Caco-2 (cell line): ENCODE data around the gene CLASRP. TPM values are rescaled to one million over a fixed set of nuclear protein-coding genes. Genes with fewer than 3 reads are reported as not detected.

Source experiments
- BruUV-seq: library from RNA; stranded (reverse); fragments of 400-500 nt; replicated peaks from 2 replicates; lab custom pipeline; 2021; lab: Mats Ljungman, UMichigan
- CTCF ChIA-PET: fragments of 300-600 bp; sonication (Branson Sonifier 250); formaldehyde crosslinking; loops from one replicate; lab custom pipeline; 2022; ENCODE audit warnings: antibody characterized with exemption; lab: Charles Lee
- POLR2A ChIA-PET: fragments of 300-600 bp; sonication (Branson Sonifier 250); formaldehyde crosslinking; loops from one replicate; lab custom pipeline; 2022; ENCODE audit warnings: antibody characterized with exemption; lab: Charles Lee
- DNase-seq, 2 experiments: peaks; one replicate each; pipeline versions ENCODE4 v3.0.0 to v3.0.0-alpha.2; 2020 to 2022
- H3K27me3 ChIP-seq: replicated peaks from 2 replicates; pipeline ENCODE4 v1.6.0; 2011; ENCODE audit warnings: low read length; ENCODE audit not compliant: control insufficient read depth, insufficient read depth
- H3K36me3 ChIP-seq: 2 replicates; pipeline ENCODE4 v1.5.1; 2011; ENCODE audit warnings: low read length; ENCODE audit not compliant: control insufficient read depth, insufficient read depth
- H3K4me1 ChIP-seq: fragments of 250-450 bp; sonication (Bioruptor Pico); 2 replicates; pipeline ENCODE4 v1.5.1; 2020; ENCODE audit warnings: mild to moderate bottlenecking
- H3K4me3 ChIP-seq: 2 replicates; pipeline ENCODE4 v1.5.1; 2011; ENCODE audit warnings: low read depth, mild to moderate bottlenecking, control low read depth, low read length
- H3K9me3 ChIP-seq: fragments of 250-450 bp; sonication (Bioruptor Pico); 2 replicates; pipeline ENCODE4 v1.5.1; 2020; ENCODE audit warnings: mild to moderate bottlenecking, moderate library complexity
- H3K27ac Mint-ChIP-seq: one replicate; pipeline ENCODE4 v1.8.0; 2022; ENCODE audit warnings: mixed read lengths; ENCODE audit not compliant: unreplicated experiment
- H3K27me3 Mint-ChIP-seq: one replicate; pipeline ENCODE4 v1.8.0; 2022; ENCODE audit warnings: mixed read lengths; ENCODE audit not compliant: insufficient read depth, unreplicated experiment
- H3K36me3 Mint-ChIP-seq: one replicate; pipeline ENCODE4 v1.8.0; 2022; ENCODE audit warnings: mild to moderate bottlenecking, mixed read lengths; ENCODE audit not compliant: insufficient read depth, unreplicated experiment
- H3K4me1 Mint-ChIP-seq: one replicate; pipeline ENCODE4 v1.8.0; 2022; ENCODE audit warnings: low read depth, mixed read lengths; ENCODE audit not compliant: unreplicated experiment
- H3K4me3 Mint-ChIP-seq: one replicate; pipeline ENCODE4 v1.8.0; 2022; ENCODE audit warnings: mild to moderate bottlenecking, moderate library complexity, mixed read lengths; ENCODE audit not compliant: unreplicated experiment
- H3K9me3 Mint-ChIP-seq: one replicate; pipeline ENCODE4 v1.8.0; 2022; ENCODE audit warnings: mixed read lengths; ENCODE audit not compliant: unreplicated experiment
- intact Hi-C: fragments of 100-400 bp; cut with micrococcal nuclease; formaldehyde crosslinking; loops from one replicate; pipeline ENCODE4 v1.10.0; 2022; ENCODE audit not compliant: unreplicated experiment
- total RNA-seq: library from RNA; stranded (reverse); gene quantifications from 2 replicates; pipeline ENCODE4 v1.2.3, GENCODE V29; 2022
- TF ChIP-seq, protein P1 (sequence below), 2 experiments: fragments of 200-600 bp in 1 of 2; IDR thresholded peaks; 1 replicate in 1 of 2; 2 replicates in 1 of 2; pipeline versions ENCODE4 v1.5.1 to v1.8.0; 2011 to 2022; ENCODE audit warnings: antibody characterized with exemption in 1 of 2, control low read depth in 1 of 2, inconsistent platforms in 1 of 2, low read depth in 1 of 2, low read length in 1 of 2, mild to moderate bottlenecking in 1 of 2, moderate library complexity in 1 of 2; ENCODE audit not compliant: insufficient read depth in 1 of 2, severe bottlenecking in 1 of 2, unreplicated experiment in 1 of 2

Gene CLASRP
- total RNA-seq, 1 experiment from 2014 or later, result 104 TPM

DNA sequence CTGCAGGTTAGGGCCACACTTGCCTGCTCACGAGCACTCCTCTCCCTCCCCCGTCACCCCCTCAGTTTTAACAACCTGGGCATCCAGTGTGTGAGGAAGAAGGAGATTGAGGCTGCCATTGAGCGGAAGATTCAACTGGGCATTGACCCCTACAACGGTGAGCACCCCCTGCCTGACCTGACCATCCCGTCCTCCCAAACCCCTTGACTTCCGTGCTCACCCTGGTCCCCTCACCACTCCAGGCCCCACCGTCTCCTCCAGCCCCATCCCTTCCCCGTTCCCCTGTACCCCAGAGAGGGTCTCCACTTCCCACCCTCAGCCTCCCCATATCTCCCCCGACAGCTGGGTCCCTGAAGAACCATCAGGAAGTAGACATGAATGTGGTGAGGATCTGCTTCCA is 13.6 kb upstream of the CLASRP start:
- TF ChIP-seq, protein P1, sequence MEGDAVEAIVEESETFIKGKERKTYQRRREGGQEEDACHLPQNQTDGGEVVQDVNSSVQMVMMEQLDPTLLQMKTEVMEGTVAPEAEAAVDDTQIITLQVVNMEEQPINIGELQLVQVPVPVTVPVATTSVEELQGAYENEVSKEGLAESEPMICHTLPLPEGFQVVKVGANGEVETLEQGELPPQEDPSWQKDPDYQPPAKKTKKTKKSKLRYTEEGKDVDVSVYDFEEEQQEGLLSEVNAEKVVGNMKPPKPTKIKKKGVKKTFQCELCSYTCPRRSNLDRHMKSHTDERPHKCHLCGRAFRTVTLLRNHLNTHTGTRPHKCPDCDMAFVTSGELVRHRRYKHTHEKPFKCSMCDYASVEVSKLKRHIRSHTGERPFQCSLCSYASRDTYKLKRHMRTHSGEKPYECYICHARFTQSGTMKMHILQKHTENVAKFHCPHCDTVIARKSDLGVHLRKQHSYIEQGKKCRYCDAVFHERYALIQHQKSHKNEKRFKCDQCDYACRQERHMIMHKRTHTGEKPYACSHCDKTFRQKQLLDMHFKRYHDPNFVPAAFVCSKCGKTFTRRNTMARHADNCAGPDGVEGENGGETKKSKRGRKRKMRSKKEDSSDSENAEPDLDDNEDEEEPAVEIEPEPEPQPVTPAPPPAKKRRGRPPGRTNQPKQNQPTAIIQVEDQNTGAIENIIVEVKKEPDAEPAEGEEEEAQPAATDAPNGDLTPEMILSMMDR (IDR thresholded peaks at IDR 0.05; ENCODE audit: insufficient read depth in 1 of 2, low read depth in 1 of 2, low read length in 1 of 2, severe bottlenecking in 1 of 2, unreplicated experiment in 1 of 2), result no peak
- no TSS peak for BruUV-seq

GRCh38 chr19:45027371-45027770 is 11.5 kb upstream of the CLASRP start:
- Mint-ChIP-seq H3K36me3 (peaks cover 21% of the 10 kb centered on the region), H3K4me1 (no peaks in the 10 kb centered on the region), H3K9me3 (no peaks in the 10 kb centered on the region), H3K4me3 (no peak overlapping the region), H3K27ac (no peak overlapping the region), H3K27me3 (no peaks in the 10 kb centered on the region)
- Histone ChIP-seq H3K27me3 (no peaks in the 10 kb centered on the region), H3K36me3 (no peaks in the 10 kb centered on the region; the same call in 1 of the 2 replicates), H3K9me3 (no peaks in the 10 kb centered on the region), H3K4me3 (no peak overlapping the region), H3K4me1 (no peaks in the 10 kb centered on the region)
- BruUV-seq, result no TSS peak
- TF ChIP-seq, protein P1 (IDR thresholded peaks at IDR 0.05; ENCODE audit: insufficient read depth in 1 of 2, low read depth in 1 of 2, low read length in 1 of 2, severe bottlenecking in 1 of 2, unreplicated experiment in 1 of 2), result no peak
- POLR2A ChIA-PET, result interaction anchor here (0.5 to 1.1 kb wide), 2 partner anchors 11 to 148 kb away, joined by 5 to 6 read pairs; partner anchors contain the start of gene CLASRP
- CTCF ChIA-PET, result no interaction called here
- intact Hi-C loops, result no loop called here
- no peak for DNase-seq

More for the DNA sequence above, 13.6 kb upstream of the CLASRP start:
- Mint-ChIP-seq H3K27me3 (no peaks in the 10 kb centered on the region), H3K36me3 (peaks cover 16% of the 10 kb centered on the region), H3K4me3 (no peak overlapping the region), H3K9me3 (no peaks in the 10 kb centered on the region), H3K27ac (no peak overlapping the region), H3K4me1 (no peaks in the 10 kb centered on the region)
- DNase-seq, result no peak
- ChIA-PET CTCF (no interaction called here), POLR2A (no interaction called here)
- no peaks in the 10 kb centered on the region for H3K4me1 ChIP-seq
- H3K9me3 ChIP-seq, result no peaks in the 10 kb centered on the region
- H3K27me3 ChIP-seq, result no peaks in the 10 kb centered on the region
- no peaks in the 10 kb centered on the region for H3K36me3 ChIP-seq
- intact Hi-C loops, result no loop called here
- H3K4me3 ChIP-seq, result no peak overlapping the region

DNA sequence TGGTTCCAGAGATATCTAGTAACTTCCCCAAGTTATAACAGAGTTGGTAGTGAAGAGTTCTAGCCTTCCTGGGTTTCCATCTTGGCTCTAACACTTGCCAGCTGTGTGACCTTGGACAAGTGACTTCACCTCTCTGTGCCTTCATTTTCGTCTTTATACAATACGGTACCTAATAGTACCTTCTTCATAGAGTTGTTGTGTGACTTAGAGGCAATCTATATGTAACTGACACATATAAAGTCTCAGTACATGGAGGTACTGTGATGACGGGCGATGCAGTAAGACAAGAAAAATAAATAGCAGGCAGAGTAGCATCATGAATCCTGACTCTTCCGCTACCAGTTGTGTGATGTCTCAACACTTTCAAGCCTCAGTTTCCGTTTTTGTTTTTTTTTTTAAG is 8.0 kb upstream of the CLASRP start:
- Mint-ChIP-seq H3K27me3 (no peaks in the 10 kb centered on the region), H3K9me3 (no peaks in the 10 kb centered on the region), H3K27ac (no peak overlapping the region), H3K4me3 (no peak overlapping the region), H3K36me3 (peaks cover 26% of the 10 kb centered on the region), H3K4me1 (no peaks in the 10 kb centered on the region)
- POLR2A ChIA-PET, result no interaction called here
- Histone ChIP-seq H3K27me3 (no peaks in the 10 kb centered on the region), H3K9me3 (no peaks in the 10 kb centered on the region), H3K36me3 (no peaks in the 10 kb centered on the region; the same call in 1 of the 2 replicates), H3K4me3 (no peak overlapping the region), H3K4me1 (no peaks in the 10 kb centered on the region)
- TF ChIP-seq, protein P1 (IDR thresholded peaks at IDR 0.05; ENCODE audit: insufficient read depth in 1 of 2, low read depth in 1 of 2, low read length in 1 of 2, severe bottlenecking in 1 of 2, unreplicated experiment in 1 of 2), result no peak
- no TSS peak for BruUV-seq
- CTCF ChIA-PET, result interaction anchor here (0.6 kb wide), 1 partner anchor 95 kb away, joined by 4 read pairs; no protein-coding TSS in a partner anchor
- DNase-seq, result no peak
- intact Hi-C loops, result no loop called here
